ENCODE results near the gene CNN1. TPM values are rescaled to one million over a fixed set of nuclear protein-coding genes. Genes with fewer than 3 reads are reported as not detected.

The CNN1 gene
- total RNA-seq = 10 to 100 TPM; 19.9 to 31.6 (median 24.2) TPM

DNA sequence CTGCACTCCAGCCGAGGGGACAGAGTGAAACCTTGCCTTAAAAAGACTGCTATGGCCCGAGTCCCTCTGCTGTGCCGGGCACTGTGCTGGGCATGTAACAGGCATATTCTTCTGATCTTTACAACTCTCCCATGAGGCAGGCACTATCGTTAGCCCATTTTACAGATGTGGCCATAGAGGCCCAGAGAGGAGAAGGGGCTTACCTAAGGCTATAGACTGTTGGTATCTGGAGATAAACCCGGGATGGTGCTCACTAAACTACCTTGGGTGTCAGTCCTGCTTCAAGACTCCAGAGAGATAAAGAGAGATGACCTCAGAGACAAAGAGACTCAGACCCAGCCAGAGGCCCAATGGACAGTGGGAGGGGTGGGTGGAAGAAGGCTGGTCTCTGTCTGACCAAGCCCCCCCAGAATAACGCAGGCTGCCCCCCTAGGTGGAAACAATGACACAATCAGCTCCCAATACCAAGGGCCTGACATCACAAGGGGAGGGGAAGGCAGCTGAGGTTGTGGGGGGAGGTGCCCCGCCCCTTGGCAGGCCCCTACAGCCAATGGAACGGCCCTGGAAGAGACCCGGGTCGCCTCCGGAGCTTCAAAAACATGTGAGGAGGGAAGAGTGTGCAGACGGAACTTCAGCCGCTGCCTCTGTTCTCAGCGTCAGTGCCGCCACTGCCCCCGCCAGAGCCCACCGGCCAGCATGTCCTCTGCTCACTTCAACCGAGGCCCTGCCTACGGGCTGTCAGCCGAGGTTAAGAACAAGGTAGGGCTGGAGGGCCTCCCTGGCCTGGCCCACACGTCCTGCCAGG lies at the start of gene CNN1:
TSS of gene CNN1 (plus strand) at position 620 of the 805 bp plus-strand sequence. CDS start at position 697, 77 bp downstream.
- Histone ChIP-seq H3K4me1 (peaks cover 14% of the 10 kb centered on the region), H3K9me3 (no peaks in the 10 kb centered on the region), H3K36me3 (no peaks in the 10 kb centered on the region), H3K4me3 (peak within 1 kb of the TSS; percentile 17), H3K27ac (peak within 1 kb of the TSS; percentile 15), H3K27me3 (peaks cover 19% of the 10 kb centered on the region)
- TF ChIP-seq EP300 (IDR thresholded peaks at IDR 0.05) = peak; percentile 43
- no peak for TF ChIP-seq POLR2A (IDR thresholded peaks at IDR 0.05)
- 32% methylated on average over 19 of the region's 21 CpGs for WGBS
- no peak for DNase-seq (ENCODE audit: low spot score in 2 of 2)

DNA sequence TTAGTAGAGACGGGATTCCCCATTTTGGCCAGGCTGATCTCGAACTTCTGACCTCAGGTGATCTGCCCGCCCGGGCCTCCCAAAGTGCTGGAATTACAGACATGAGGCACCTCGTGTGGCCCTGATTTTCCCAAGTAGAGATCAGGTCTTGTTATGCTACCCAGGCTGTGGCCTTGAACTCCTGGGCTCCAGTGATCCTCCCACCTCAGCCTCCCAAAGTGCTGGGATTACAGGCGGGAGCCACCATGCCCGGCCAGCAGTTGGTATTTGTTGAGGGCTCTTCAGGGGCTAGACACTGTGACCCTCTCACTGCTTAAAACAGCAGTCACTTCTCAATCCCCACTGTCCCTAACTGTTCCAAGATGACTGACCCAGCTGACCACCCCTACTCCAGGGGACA lies 49.3 kb upstream of the CNN1 start:
- no peak overlapping the region for H3K27ac ChIP-seq
- no peaks in the 10 kb centered on the region for H3K4me1 ChIP-seq
- no peak for DNase-seq (ENCODE audit: low spot score in 2 of 2)
- peaks cover 2% of the 10 kb centered on the region for H3K27me3 ChIP-seq
- TF ChIP-seq POLR2A (IDR thresholded peaks at IDR 0.05) (no peak), EP300 (IDR thresholded peaks at IDR 0.05) (no peak), POLR2AphosphoS5 (IDR thresholded peaks at IDR 0.05) (no peak)
- TF ChIP-seq, protein P1, sequence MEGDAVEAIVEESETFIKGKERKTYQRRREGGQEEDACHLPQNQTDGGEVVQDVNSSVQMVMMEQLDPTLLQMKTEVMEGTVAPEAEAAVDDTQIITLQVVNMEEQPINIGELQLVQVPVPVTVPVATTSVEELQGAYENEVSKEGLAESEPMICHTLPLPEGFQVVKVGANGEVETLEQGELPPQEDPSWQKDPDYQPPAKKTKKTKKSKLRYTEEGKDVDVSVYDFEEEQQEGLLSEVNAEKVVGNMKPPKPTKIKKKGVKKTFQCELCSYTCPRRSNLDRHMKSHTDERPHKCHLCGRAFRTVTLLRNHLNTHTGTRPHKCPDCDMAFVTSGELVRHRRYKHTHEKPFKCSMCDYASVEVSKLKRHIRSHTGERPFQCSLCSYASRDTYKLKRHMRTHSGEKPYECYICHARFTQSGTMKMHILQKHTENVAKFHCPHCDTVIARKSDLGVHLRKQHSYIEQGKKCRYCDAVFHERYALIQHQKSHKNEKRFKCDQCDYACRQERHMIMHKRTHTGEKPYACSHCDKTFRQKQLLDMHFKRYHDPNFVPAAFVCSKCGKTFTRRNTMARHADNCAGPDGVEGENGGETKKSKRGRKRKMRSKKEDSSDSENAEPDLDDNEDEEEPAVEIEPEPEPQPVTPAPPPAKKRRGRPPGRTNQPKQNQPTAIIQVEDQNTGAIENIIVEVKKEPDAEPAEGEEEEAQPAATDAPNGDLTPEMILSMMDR (IDR thresholded peaks at IDR 0.05) = no peak
- 98% methylated on average over 7 of the region's 7 CpGs for WGBS
- H3K4me3 ChIP-seq = no peak overlapping the region
- H3K36me3 ChIP-seq = peaks cover 48% of the 10 kb centered on the region
- H3K9me3 ChIP-seq = no peaks in the 10 kb centered on the region

DNA sequence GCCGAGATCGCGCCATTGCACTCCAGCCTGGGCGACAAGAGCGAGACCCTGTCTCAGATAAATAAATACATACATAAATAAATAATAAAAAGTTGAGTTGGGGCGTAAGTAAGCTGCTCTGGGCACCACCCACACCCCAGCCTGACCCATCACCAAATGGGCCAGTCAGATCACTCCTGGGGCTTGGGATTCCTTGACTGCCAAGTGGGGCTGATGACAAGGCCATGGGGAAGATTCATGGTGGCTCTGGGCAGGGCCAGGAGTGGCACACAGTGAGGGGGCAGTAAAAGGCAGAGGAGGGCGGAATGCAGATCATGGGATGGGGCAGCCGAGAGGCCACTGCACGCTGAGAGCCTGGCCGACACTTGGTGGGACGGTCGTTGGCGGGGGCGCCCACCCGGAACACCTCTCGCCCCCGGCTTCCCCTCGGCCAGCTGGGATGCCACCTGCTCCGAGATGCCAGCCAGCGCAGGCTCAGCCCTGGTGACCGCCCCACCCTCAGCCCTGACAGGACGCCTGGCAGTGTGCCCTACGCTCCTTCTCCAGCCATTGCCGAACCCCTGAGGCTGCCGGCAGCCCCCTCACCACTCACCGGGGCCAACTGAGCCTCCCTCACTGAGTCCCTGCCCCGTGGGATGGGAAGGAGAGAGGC lies 43.9 kb upstream of the CNN1 start:
- DNase-seq (ENCODE audit: low spot score in 2 of 2) = no peak
- Histone ChIP-seq H3K36me3 (peaks cover 55% of the 10 kb centered on the region), H3K27me3 (no peaks in the 10 kb centered on the region), H3K9me3 (no peaks in the 10 kb centered on the region), H3K4me1 (no peaks in the 10 kb centered on the region), H3K4me3 (no peak overlapping the region), H3K27ac (no peak overlapping the region)
- TF ChIP-seq, protein P1 (IDR thresholded peaks at IDR 0.05) = no peak
- TF ChIP-seq POLR2A (IDR thresholded peaks at IDR 0.05) (no peak), POLR2AphosphoS5 (IDR thresholded peaks at IDR 0.05) (no peak), EP300 (IDR thresholded peaks at IDR 0.05) (no peak)
- WGBS = 93% methylated on average over 26 of the region's 27 CpGs

DNA sequence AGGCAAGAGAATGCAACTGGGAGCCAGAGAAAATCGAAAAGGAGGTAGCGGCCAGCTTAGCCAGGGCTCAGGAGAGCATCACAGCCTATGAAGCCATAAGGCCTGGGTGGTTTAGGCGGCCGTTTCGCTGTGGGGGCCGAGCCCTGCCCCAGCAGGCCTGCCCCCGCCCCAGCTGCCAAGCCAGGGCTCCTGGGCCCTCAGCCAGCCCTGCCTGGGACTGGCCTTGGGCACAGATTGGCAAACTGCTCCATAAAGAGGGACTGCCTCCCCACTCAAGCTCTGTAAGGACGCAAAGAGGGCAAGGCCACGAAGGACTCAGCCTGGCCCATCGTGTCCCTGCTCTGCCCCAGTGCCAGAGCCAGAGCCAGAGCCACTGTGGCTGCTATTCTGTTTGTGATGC lies 43.2 kb upstream of the CNN1 start:
- WGBS = 79% methylated on average over 8 of the region's 10 CpGs
- Histone ChIP-seq H3K36me3 (peaks cover 54% of the 10 kb centered on the region), H3K4me3 (no peak overlapping the region), H3K9me3 (no peaks in the 10 kb centered on the region), H3K27ac (no peak overlapping the region), H3K27me3 (no peaks in the 10 kb centered on the region), H3K4me1 (no peaks in the 10 kb centered on the region)
- TF ChIP-seq POLR2AphosphoS5 (IDR thresholded peaks at IDR 0.05) = no peak
- TF ChIP-seq, protein P1 (IDR thresholded peaks at IDR 0.05) = no peak
- TF ChIP-seq EP300 (IDR thresholded peaks at IDR 0.05) = no peak
- TF ChIP-seq POLR2A (IDR thresholded peaks at IDR 0.05) = no peak
- DNase-seq (ENCODE audit: low spot score in 2 of 2) = no peak

DNA sequence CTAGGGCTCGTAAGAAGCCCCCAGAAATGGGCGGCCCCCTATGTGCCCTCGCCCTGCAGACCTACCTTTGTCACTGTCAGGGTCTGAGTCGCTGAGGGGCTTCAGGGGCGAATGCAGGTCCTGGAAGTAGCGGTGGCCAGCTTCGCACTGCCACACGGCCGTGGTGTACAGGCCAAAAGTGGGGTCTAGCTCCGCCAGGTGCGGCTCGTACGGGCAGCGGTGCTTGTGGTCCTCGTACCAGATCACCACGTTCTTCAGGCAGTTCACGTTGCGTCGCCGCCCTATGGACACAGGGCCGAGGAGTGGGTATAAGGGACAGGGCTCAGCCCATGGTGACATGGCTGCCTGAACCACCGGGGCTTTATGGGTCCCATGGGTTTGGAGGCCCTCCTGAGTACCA lies 42.8 kb upstream of the CNN1 start:
- no peak overlapping the region for H3K27ac ChIP-seq
- no peaks in the 10 kb centered on the region for H3K4me1 ChIP-seq
- H3K27me3 ChIP-seq = no peaks in the 10 kb centered on the region
- H3K4me3 ChIP-seq = no peak overlapping the region
- WGBS = 94% methylated on average over 16 of the region's 22 CpGs
- H3K36me3 ChIP-seq = peaks cover 50% of the 10 kb centered on the region
- TF ChIP-seq POLR2AphosphoS5 (IDR thresholded peaks at IDR 0.05) (no peak), POLR2A (IDR thresholded peaks at IDR 0.05) (no peak), EP300 (IDR thresholded peaks at IDR 0.05) (no peak)
- TF ChIP-seq, protein P1 (IDR thresholded peaks at IDR 0.05) = no peak
- no peak for DNase-seq (ENCODE audit: low spot score in 2 of 2)
- H3K9me3 ChIP-seq = no peaks in the 10 kb centered on the region
